ENCODE data around the gene ATE1.

DNA sequence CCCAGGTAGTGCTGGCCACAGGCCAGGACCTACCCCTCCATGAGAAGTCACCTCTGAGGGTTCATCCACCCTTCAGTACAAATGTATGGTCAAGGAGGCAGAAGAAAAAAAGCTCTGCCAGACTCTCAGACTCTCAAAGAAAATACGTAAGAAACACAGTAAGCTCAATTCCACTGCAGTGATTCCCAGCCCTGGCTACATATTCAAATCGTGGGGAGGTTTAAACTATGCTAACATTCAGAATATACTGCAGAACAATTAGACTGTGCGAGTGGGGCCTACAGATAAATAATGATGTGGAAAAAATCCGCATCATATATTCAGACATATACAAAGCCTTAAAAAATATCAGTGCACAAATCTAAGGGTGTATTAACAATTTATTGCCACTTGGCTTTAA, 162.6 kb downstream of the ATE1 start:
- TF ChIP-seq CTCF (IDR thresholded peaks at IDR 0.05; ENCODE audit: low read depth, low read length) (no peak), MAX (IDR thresholded peaks at IDR 0.05; ENCODE audit: low read depth, low read length) (no peak), POLR2A (IDR thresholded peaks at IDR 0.05; ENCODE audit: extremely low read depth, insufficient read length) (no peak)
